AG09309 (cell line): ENCODE data around the gene PPP4R4.

ENCODE experiments used
- DNase-seq: peaks from one replicate; pipeline ENCODE4 v3.0.0-alpha.2; 2010; ENCODE audit warnings: low read depth
- H3K4me3 ChIP-seq: 2 replicates; pipeline ENCODE4 v1.5.1; 2011; ENCODE audit warnings: mild to moderate bottlenecking, low read depth, low read length, moderate library complexity; ENCODE audit not compliant: control insufficient read depth
- CTCF ChIP-seq: IDR thresholded peaks from 2 replicates; pipeline ENCODE4 v1.5.1; 2011; ENCODE audit warnings: mild to moderate bottlenecking, low read depth, low read length, inconsistent platforms; ENCODE audit not compliant: insufficient read depth, control insufficient read depth; ENCODE audit errors: missing control alignments

Gene PPP4R4

DNA sequence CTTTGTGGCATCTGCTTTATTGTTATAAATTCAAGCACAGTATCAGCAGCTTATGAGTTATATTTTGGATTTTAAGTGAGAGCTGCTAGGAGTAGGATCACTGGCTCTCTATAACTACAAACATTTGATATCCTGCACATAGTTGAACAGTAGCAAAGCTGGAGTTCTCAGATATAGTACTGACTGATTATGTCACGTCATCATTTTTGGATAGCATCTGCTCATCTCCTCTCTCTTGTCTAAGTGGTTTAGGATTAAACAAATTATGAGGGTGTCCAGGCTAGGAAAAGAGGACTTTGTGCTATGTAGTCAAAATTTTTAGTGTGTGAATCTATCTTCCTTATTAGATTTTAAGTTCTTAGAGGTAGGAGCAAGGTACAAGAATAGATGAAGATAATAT is 18.4 kb downstream of the PPP4R4 start:
- no peak for TF ChIP-seq CTCF
- H3K4me3 ChIP-seq = no peak overlapping the region
- no peak for DNase-seq

GRCh38 chr14:94193776-94194175 is 19.7 kb downstream of the PPP4R4 start:
- DNase-seq = no peak
- no peak for TF ChIP-seq CTCF
- no peak overlapping the region for H3K4me3 ChIP-seq

GRCh38 chr14:94196057-94196456 is 21.9 kb downstream of the PPP4R4 start:
- no peak for DNase-seq

DNA sequence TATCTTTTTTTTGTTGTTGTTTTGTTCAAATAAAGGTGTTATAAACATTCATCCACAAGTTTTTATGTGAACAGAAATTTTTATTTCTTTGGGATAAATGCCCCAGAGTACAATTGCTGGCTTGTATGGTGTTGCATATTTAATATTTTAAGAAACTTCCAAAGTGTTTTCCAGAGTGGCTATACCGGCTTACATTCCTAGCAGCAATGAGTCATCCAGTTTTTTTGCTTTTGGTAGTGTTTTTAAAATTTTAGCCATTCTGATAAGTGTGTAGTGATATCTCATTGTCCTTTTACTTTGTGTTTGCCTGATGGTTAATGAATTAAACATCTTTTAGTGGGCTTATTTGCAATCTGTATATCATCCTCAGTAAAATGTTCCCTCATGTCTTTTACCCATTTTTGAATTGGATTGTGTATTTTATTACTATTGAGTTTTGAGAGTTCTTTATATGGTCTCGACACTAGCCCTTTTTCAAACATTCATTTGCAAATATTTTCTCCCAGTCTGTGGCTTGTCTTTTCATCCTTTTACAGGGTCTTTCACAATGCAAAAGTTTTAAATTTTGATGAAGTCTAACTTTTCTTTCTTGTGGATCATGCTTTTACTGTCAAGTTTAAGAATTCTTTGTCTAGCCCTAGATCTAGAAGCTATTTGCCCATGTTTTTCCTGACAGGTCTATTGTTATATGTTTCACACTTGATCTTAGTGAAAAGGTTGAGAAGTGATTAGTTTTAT is 29.5 kb downstream of the PPP4R4 start:
- TF ChIP-seq CTCF = no peak
- DNase-seq = no peak
- no peak overlapping the region for H3K4me3 ChIP-seq

More at GRCh38 chr14:94196057-94196456, 21.9 kb downstream of the PPP4R4 start:
- H3K4me3 ChIP-seq = no peak overlapping the region
- TF ChIP-seq CTCF = no peak

DNA sequence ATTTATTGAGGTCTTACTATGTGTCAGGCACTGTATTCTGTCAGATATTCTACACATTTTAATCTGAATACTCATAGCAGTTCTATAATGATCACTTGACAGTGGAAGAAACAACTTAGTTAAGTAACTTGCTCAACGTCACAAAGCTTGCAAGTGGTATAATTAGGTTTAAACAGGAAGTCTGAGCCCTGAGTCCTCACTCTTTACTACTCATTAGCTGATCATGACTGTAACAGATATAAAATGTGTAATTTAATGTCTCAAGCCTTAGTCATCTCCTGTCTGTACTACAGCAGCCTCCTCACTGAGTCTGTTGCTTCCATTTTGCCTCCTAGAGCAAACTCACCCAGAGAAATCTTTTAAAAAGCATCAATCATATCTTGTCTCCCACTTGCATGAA is 38.9 kb downstream of the PPP4R4 start:
- peak; percentile 43 for DNase-seq
- no peak overlapping the region for H3K4me3 ChIP-seq
- no peak for TF ChIP-seq CTCF

DNA sequence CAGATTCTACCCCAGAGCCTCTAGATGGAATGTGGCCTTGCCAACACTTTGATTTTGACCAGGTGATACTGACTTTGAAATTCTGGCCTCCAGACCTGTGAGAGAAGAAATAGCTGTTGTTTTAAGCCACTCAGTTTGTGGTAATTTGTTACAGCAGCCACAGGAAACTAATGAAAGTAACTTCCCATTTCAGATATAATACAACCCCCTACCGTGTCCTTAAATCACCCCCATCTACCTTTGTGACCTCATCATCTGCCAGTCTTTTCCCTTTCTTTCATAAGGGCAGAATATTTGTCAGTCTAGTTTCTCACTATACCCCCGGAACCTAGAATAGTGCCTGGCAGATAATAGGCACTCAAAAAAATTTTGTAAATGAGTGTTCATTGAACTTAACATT is 39.6 kb downstream of the PPP4R4 start:
- no peak for DNase-seq
- no peak overlapping the region for H3K4me3 ChIP-seq
- no peak for TF ChIP-seq CTCF
